GM18873 (cell line): ENCODE data around the gene PFDN1.

Experiments used
- ATAC-seq: cut with Tn5 transposase; IDR thresholded peaks from one replicate; pipeline ENCODE4 v1.9.1; 2021; ENCODE audit warnings: mild to moderate bottlenecking, moderate library complexity, moderate number of reproducible peaks; ENCODE audit not compliant: unreplicated experiment, low FRiP score

Gene PFDN1

DNA sequence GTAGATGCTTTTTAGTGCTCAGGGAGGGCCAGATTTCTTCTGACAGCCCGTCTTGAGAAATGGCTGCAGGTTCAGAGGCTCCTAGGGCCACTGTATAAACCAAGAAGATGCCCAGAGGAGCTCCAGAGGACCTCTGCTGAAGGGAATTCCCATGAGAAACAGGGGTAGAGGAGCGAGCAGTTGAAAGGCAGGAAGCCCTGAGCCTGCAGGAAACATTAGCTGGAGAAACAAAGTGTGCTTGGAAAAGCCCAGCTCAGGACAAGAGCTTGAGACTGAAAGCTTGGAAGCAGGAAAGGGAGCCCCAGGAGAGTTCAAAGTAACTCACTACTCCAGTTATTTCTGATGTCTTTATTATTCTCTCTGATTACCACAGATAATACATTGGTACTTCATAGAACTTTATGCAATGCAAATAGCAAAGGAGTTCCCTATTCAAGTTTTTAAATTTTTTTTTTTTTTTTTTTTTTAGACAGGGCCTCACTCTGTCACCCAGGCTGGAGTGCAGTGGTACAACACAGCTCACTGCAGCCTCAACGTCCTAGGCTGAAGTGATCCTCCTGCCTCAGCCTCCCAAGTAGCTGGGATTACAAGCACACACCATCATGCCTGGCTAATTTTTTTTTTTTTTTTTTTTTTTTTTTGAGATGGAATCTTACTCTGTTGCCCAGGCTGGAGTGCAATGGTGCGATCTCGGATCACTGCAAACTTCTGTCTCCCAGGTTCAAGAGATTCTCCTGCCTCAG lies 27.0 kb upstream of the PFDN1 start:
- ATAC-seq: no peak

DNA sequence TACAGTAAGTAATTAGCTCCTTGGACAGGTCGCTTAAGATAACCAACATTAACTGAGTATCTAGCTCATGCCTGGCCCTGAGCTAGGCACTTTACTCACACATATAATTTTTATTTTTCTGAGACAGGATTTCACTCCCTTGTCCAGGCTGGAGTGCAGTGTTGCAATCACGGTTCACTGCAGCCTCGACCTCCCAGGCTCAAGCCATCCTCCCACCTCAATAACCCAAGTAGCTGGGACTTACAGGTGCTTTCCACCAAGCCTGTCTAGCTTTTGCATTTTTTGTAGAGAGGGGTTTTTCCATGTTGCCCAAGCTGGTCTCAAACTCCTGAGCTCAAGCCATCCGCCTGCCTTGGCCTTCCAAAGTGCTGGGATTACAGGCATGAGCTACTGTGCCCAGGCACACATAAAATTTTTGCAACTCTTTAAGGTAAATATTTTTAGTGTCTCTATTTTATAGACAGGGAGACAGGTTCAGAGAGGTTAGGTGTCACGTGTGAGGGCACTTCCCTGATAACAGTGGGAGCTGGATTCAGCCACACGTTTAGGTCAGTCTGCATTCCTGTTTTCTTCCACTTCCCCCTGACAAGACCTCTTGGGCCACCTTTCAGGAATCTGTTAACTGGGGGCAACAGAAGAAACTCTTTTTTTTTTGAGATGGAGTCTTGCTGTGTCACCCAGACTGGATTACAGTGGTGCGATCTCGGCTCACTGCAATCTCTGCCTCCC lies 25.3 kb upstream of the PFDN1 start:
- no peak for ATAC-seq

DNA sequence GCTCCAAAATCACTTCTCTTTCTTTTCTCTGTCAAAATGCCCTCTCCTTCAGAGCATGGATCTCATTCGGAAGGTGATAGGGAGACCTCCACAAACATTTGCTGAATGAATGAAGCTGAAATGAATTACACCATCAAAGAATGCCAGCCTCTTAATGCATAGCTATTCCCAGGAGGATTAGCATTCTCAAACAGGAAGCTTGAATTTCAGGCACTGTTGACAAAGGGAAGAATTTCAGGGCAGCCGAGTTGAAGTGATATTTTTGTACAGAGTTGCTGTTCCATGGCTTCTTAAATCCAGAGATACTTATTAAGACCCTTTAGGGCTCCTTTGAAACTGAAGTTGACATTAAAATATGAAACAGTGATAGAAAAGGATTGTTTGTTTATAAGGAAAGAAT lies 24.7 kb upstream of the PFDN1 start:
- ATAC-seq: no peak

DNA sequence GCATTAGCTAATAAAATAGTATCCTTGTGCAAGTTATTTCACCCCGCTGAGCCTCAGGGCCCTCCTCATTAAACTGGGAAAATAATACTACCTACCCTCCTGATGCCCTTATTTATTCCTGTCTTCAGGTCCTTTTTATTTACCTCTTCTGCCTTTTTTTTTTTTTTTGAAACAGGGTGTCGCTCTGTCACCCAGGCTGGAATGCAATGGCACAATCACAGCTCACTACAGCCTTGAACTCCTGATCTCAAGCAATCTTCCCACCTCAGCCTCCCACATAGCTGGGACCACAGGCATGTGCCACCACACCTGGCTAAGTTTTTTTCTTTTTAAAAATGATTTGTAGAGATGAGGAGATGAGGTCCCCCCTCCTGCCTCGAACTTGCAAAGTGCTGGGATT lies 22.6 kb upstream of the PFDN1 start:
- ATAC-seq: no peak

DNA sequence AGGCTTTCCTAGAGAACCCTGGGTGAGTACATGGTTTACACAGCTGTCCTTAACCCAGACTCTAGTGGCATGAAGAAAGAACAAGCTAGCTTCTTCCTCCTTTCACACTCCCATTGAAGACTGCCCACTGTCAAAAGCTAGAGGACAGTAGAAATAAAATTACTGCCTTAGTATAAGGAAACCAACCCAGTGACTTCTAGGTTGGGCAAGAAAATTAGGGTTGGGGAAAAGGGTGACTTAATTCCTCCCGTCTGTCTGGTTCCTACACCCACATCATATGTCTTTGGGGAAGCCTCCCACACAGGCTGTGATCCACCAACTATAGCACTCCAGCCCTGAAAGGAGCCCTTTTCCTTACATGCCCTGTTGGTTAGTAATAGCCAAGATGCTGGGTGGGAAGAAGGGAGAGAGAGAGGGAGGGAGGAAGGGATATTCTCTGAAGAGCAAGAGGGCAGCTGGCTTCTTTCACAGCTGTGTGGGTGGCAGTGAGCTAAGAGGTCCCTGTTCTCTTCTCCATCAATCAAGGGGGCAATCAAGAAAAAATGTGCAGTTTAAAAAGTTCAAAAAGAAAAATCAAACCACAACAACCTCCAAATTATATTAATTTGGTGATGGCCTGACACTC lies 21.8 kb upstream of the PFDN1 start:
- ATAC-seq: no peak

DNA sequence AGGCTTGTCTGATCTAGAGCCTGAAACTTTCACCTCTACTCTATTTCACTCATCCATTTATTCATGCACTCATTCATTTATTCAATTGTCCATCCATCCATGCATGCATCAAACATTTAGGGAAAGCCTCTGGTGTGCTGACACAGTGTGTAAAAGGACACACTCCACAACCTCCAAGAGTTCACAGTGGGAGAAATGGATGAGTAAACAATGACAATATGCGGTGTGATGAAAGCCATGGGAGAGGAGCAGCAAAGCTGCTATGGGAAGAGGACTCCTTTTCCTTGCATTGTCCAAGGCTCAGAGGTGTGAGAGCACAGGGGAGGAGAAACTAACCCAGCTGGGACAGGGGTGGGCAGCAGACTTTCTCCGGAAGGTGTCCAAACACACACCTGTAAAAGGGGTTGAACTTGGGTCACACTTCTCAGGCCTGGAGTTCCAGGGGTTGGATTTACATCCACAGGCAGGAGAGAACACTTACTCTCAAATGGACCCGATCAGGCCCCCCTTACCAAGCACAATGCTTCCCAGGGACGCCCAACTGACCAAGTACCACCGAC lies 21.2 kb upstream of the PFDN1 start:
- no peak for ATAC-seq

DNA sequence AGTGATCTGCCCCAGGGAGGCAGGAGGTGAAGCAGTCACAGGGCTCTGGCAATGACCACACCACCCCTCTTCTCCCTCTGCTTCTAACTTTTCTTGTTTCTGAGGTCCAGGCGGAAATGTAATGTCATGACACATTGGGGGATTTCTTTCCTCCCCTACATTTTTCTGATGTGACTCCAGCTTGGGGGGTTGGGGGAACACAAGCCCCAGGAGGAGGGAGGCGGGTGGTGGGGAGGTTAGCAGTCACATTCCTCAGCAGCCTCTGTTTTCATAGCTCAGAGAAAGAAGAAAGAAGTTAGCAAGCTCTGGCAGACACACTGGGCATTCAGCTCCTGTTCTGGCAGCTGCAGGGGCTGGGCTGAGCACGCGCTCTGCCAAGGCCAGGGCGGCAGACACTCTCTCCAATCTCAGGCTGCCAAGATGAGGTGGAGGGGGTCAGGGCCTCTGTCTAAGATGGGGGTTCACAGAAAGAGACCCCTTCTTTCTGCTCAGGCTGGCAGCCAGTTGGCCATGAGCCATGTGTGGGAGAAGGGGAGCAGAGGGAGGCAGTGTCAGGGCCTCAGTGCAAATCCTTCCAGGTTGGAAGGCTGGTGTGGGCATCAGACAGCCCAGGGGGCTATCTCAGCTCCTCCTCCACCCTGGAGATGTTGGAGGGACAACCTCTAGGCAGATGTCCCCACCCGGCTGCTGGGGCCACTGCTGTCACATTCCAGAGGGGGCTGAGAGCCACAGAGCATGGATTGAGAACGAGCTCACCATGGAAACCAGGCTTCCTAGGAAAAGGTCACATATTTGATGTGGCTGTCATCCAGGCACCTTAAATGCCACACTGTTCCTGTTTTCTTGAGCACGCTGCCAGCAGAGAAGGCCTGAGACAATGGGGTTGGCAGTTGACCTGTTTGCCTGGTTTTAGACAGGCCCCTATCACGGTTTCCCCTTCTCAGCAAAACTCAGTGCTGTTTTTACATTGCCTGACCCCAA lies 20.1 kb upstream of the PFDN1 start:
- no peak for ATAC-seq

DNA sequence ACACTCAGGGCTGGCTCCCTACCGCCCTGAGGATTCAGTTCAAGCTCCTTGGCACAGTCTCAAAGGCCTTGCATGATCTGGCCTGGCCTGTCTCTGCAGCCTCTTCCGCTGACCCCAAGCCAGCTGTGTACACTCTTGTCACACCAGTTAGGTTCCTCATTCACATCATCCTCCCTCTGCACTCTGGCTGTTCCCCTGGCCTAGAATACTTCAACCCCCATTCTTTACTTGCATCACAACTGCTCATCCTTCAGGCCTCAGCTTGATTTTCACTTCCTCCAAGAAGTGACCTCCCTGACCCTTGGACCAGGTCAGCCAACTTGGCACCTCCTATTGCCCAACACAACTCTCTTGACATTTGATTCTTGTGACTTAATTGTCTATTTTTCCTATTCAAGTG lies 18.9 kb upstream of the PFDN1 start:
- ATAC-seq: no peak

DNA sequence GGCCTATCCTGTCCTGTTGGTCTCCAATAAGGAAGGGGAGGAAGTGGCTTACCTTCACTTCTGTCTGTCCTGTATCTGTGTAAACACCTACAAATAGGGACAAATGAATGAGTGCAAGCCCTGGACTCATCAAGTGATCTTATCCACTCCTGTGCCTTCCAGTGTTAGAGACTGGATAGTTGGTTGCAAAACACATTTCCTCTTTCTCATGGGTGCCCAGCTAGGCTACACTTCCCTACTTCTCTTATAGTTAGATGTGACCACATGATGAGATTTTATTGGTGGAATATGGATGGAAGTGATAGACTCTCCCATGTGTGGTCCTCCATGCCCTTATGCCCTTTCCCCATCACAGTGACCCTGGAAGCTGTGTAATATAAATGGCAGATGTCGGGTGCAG lies 16.9 kb upstream of the PFDN1 start:
- no peak for ATAC-seq

DNA sequence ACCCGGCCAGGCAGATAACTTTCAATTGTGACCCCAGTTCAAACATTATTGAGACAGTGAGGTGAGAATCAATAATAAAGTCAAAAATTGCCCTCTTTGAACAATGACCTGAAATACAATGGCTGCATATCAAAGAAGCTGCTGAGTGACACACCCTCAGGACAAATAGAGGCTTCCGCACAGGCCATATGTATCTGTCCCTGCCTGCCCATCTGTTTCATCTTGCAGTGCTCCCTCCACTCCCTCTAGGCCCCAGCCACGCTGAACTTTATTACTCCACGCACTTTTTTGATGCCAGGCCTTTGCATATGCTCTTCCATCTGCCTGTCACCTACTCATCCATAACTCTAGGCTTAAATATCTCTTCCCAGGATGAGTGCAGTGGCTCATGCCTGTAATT lies 15.9 kb upstream of the PFDN1 start:
- no peak for ATAC-seq

DNA sequence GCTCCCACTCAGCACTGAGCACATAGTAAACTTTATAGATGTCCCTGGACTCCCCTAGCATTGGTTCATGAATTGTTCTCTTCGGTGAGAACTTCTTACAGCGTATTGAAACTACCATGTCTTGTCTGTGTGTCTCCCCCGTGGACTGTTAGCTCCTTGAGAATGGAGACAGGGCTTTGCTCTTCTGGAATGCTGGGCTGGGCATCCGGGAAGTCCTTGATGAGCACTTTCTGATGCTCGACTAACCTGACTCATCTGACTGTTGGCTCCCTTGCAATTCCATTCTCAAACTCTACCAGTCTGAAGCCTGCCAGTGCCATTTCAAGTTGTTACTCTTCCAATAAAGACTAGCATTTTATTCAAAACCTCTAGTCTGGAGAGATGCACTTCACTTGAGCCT lies 15.0 kb upstream of the PFDN1 start:
- ATAC-seq: no peak

DNA sequence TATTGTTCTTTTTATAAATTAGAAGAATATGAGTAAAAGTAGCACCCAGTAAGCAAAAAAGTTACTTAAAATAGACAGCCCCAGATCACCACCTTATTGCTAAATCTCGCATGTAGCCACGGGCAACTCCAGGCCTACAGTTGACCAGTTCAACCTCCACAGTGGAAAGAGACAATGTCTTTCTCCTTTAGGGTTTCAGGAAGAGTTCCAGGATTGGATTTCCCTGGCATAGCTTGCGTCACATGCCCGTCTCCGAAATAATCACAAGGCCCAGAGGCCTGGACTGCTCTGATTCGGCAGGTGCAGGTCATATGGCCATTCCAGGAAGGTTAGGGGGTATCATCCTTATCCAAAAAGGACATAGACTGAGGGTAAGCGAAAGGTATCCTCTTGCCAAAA lies 9.9 kb upstream of the PFDN1 start:
- ATAC-seq: no peak

DNA sequence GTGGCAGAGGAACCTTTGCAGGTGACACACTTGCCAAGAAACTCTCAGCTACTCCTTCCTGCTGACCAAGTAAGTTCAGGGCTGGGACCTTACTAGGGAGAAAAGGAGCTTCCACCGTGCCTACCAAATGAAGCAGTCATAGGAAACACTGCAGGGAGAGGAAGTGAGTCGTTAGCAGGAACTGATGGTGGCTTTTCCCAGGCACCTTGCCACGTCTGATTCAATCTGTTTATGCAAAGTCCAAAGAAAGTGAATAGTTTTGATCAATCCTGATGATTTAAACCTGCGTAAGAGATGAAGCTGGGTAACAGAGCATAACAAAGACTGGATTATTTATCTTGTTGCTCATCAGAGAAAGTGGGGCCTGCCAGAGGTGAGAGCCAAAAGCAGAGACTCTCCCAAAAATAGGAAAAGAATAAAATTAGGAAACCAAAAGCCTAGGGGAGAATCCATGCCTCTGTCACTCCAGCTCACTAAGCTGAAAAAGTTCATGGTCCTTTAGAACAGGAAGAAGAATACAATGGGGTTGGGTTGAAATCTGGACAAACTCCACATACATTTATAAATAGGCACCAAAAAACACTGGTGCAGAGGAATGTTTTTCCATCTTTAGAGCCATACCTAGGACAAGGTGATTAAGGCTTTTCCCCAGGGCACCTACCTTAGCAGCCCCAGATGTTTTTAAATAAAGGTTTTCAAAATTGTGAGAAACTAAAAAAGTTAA lies 9.3 kb upstream of the PFDN1 start:
- no peak for ATAC-seq

DNA sequence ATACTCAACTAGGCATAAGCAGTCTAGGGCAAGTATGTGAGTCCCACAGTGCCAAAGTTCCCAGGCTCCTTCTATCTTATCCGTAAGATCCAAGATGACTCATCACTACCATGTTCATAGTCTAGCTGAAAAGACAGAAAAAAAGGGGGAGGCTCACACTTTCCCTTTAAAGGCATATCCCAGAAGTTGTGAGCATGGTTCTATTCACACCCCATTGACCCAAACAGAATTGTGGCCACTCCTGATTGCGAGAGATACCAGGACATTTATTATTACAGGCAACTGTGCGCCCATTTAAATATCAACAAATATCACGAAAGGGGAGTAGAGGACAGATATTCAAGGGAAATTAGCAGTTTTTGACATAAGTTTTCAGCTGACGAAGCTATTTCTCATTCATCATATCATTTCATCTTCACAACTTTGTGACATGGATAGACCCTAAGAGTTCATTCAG lies 8.1 kb upstream of the PFDN1 start:
- ATAC-seq: no peak

DNA sequence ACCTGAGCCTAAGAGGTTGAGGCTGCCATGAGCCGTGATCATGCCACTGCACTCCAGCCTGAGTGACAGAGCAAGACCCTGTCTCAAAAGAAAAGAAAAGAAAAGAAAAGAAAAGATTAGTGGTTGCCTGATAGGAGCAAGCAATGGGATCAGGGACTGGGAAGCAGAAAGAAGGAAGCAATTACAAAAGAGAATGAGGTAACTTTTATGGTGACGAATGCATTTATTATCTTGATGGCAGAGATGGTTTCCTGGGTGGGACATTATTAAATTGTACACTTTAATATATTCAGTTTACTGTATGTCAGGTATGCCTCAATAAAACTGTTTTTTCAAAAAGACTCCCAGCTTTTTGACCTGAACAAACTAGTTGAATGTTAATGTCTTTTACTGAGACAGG lies 7.5 kb upstream of the PFDN1 start:
- no peak for ATAC-seq

DNA sequence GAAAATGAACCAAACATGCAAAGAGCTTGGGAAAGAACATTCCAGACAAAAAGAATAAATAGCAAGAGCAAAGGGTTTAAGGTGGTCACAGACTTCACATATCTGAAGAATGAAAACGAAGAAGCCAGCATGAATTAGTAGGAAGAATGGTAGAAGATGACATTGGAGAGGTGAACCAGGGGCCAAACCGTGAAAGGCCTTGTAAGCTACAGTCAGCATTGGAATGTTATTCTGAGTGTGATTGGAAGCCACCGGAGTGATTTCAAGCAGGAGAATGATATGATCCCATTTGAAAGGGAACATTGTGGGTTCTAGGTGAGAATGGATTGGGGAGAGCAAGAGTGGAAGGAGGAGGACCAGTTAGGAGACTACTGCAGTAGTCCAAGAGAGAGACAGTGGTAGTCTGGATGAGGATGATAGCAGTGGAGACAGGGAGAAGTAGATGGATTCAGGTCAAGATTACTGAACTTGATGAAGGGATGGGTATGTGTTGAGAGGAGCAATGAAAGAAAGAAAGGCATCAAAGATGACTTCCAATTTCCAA lies 6.9 kb upstream of the PFDN1 start:
- no peak for ATAC-seq

DNA sequence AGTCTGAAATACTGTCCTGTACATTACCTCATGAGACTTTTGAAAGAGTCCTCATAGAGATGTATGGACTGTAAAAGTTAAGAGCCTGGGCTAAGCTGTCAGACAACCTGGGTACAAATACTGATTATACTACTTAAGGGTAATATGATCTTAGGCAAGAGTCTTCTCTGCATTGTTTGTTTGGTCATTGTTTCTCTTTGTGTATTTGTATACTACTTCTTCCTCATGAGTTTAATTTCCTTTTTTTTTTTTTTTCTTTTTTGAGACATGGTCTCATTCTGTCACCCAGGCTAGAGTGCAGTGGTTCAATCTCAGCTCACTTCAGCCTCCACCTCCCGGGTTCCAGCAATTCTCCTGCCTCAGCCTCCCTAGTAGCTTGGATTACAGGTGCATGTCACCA lies 2.6 kb upstream of the PFDN1 start:
- ATAC-seq: no peak

DNA sequence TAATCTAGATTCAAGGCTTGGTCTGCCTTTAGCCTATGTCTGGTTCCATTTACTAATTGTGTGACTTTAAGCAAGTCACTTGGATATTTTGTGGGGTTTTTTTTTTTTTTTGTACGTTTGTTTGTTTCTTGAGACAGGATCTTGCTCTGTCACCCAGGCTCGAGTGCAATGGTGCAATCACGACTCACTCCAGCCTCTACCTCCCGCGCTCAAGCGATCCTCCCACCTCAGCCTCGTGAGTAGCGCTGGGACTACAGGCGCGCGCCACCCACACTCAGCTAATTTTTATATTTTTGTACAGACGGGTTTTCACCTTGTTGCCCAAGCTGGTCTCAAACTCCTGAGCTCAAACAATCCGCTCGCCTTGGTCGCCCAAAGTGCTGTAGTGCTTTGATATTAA lies 1.1 kb upstream of the PFDN1 start:
- no peak for ATAC-seq

DNA sequence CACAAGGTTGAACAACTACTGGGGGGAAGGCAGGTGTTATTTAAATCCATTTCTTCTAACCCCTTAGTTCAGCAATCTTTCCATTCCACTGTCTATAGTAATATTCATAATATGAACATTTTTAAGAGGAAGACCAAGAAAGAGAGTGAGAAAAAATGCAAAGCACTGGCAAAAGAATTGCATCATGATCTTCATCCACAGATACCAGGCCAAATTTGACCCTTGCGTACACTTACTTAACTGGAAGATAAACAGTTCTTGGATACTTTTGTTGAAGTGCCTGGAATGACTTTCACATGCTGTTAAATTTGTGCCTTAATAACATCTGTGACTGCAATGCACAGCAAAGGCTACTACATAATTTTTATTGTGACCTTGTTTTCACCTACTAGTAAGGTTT lies 1.8 kb downstream of the PFDN1 start:
- no peak for ATAC-seq
